Right forelimb (tissue), 1 donor: ENCODE measurements around the gene CCDC92.
"Not testable (repeated sequence)": the region's sequence is repeated elsewhere in the genome, so short reads cannot be mapped to it uniquely, and the experiment has no call there.

ENCODE experiments used
- DNase-seq: peaks from one replicate; pipeline ENCODE4 v3.0.0-alpha.2; 2018

Gene CCDC92

DNA sequence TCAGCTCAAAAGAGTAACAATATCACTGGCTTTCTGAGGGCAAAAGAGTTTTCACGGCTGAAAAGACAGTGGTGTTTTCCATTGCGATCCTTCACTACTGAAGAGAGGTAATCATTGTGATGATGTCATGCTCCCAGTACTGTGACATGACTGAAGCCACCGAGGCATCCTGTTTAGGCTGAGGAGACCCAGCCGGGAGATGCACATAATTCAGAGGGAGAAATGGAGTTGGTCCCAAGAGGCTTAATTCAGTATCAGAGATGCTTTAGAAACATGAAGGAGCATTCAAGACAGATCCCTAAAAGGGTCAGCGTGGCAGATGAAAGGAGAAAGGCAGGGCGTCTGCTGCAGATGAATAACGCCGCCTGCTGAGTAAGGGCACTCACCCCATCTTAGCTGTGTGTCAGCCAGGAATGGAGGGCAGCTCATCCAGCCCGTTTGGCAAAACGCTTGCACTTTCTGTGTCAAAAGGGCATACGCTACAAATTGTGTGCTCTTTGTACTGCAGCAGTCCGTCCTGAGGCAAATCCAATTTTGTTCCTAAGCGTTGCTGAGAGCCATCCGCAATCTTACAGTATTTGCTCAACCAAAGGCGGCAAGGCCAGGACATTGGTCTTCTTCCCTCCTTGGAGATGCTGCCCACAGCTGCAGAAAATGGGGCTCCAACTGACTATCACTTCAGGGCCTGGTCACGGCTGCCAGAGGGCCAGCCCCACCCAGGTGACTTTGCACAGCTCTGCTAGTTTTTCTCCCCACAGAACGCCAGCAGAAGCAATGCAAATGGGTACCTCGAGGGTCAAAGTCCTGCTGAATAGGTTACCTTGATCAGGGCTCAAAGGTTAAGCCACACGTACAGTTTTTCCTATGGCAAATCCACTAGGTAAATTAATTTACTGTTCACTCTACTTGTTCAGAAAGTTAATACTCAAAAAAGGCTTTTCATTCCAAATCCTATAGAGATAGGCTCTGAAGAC is 23.5 kb downstream of the CCDC92 start:
- DNase-seq: no peak

DNA sequence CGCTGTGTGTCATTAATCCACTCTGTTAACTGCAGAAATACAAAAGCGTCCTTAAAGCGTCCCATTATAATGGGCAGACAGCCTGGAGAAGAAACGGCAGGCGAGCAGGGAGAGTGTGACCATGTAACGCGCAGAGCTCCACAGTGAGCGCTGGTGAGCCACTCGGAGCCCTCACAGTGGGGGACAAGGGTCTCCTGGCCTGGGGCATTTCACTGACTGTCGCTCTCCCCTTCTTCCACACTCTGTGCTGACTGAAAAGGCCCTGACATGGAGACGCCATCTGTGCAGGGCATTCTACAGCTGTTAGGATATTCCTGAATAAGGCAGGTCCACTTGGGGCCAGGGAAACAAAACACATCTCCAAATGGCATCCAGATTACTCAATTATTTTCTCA is 24.2 kb downstream of the CCDC92 start:
- DNase-seq: no peak

DNA sequence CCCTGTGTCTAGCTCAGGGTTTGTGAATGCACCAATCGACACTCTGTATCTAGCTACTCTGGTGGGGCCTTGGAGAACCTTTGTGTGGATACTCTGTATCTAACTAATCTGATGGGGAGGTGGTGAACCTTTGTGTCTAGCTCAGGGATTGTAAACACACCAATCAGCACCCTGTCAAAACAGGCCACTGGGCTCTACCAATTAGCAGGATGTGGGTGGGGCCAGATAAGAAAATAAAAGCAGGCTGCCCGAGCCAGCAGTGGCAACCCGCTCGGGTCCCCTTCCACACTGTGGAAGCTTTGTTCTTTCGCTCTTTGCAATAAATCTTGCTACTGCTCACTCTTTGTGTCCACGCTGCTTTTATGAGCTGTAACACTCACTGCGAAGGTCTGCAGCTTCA is 25.1 kb downstream of the CCDC92 start:
- DNase-seq: not testable (repeated sequence)

DNA sequence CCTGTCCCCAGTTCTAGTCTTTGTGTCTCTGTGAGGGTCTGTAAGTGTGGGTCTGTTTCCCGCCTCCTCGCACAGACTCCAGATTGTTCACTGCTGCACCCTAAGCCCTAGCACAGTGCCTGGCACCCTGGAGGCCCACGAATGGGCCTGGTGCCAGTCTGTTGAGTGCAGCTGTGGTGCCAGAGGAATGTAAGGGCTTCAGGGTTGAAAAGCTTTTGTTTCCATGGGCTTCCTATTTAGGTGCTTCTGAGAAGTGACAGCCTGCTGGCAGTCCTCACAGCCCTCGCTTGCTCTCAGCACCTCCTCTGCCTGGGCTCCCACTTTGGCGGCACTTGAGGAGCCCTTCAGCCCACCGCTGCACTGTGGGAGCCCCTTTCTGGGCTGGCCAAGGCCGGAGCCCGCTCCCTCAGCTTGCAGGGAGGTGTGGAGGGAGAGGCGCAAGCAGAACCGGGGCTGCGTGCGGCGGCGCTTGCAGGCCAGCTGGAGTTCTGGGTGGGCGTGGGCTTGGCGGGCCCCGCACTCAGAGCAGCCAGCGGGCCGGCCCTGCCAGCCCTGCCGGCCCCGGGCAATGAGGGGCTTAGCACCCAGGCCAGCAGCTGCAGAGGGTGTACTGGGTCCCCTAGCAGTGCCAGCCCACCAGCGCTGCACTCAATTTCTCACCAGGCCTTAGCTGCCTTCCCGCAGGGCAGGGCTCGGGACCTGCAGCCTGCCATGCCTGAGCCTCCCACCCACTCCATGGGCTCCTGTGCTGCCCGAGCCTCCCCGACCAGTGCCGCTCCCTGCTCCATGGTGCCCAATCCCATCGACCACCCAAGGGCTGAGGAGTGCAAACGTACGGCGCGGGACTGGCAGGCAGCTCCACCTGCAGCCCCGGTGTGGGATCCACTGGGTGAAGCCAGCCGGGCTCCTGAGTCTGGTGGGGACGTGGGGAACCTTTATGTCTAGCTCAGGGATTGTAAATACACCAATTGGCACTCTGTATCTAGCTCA is 25.8 kb downstream of the CCDC92 start:
- not testable (repeated sequence) for DNase-seq

DNA sequence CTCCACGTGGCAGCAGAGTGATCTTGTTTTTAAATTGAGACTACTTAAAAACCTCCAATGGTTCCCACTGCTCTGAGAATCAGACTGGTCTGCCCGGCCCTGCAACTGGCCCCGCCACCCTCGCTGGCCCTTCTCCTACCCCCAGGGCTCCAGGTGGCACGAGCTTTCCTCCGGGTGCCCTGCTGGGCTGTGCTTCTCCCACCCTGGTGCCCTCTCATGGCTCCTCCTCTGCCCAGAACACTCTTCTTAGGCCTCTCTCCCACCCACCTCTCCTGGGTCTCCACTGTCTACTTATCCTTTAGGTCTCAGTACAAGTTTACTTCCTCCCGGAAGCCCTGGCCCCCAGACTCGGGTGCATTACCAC is 26.5 kb downstream of the CCDC92 start:
- no peak for DNase-seq

DNA sequence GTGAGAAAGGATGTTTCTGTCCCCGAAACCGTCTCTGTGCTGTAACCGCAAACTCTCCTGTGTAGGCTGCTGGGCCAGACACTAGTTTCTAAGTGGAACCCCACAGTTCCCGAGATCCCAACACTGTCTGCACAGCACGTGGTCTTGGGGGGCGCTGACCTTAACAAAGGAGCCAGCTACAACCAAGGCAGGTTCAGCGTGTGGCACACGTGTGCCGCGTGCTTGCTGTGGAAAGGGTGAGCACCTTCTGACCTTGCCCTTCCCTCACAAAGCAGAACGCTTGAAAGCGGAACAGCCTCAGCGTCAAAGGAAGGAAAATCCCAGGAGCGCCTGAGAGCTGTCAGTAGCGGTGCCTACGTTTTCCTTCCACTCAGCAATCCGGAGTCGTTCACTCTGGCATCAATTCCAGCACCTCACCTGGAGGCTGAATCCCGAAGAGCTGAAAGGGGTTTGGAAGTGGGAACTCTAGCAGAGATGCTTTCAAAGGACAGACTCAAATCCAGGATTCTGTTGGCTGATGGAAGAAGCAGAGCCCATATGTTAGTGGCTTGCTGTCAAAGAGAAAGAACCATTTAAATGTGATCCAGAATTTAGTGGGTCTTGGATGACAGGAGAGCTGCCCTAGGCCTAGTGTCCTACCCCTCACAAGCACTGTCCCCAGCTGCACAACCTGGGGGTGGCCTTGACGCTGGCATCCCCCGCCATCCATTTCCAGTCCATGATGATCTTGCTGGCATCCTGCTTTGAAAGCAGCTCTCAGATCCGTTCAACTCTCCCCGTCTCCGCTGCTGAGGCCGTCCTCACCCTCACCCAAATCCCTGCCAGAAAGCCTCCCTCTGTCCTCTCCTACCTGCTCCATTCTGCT is 27.1 kb downstream of the CCDC92 start:
- no peak for DNase-seq

DNA sequence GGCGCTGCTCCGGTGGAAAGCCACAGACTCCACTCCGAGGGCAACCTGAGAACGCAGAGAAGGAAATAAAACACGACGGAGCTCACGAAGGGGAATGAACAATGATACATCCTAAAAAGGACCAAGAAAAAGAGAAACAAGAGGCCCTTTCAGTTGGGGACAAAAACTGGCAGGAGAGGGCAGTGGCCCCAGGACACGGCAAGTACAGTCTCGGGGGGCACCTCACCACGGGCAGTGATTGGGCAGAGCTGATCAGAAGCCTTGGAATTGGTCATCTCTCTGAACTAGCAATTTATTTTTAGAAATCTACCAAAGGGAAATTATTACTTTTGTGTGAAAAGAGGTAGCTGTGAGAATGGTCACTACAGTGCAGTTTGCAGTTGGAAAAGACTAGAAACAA is 27.9 kb downstream of the CCDC92 start:
- no peak for DNase-seq

DNA sequence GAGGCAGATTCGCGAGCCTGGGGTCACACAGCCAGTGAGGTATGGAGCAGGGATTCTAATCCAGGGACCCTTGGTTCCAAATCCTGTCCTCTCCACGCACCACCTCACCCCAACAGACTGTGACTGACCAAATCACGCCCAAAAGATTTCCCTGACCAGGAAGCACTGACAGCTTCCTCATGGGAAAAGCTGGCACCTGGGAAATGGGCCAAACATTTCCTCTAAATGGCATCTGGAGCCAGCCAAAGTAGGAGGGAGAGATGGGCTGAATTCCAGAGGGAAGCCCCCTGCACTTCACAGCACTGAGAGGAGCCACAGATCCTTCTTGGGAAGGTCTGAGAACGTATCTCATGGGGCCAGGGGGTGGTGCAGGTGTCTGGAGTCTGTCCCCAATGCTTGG is 28.8 kb downstream of the CCDC92 start:
- DNase-seq: no peak

DNA sequence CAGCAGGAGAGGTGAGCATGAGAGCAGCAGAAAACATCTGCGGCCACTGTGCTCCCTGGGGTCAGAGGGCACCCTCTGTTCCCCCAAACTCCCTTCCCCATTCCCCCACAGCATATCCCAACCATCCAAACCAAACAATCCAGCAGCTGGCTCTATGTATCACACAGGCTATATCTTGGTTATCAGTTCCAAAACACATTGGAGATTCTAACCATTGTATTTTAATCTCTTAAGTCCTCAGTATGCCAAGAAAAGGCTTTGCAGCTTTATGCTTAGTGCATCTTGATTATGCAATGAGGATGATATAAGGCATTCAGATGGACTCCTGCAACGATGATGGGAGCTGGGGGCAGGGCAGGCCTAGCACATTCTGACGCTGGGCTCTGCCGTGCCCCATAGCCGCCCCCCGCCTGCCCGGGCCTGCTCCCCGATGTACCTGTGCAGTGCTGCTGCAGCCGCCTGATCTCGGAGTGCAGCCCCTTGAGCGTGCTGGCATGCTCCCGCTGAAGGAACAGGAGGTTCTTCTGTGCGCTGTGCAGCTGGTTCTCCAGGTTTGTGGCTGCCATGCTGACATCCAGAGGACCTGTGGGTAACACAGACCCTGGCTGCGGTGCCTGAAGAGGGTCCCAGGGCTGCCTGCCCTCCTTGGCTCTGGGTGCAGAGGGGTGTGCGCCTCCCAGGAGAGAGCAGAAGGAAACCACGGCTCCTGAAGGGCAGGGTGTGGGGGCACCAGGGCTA is 29.6 kb downstream of the CCDC92 start:
- DNase-seq: no peak

DNA sequence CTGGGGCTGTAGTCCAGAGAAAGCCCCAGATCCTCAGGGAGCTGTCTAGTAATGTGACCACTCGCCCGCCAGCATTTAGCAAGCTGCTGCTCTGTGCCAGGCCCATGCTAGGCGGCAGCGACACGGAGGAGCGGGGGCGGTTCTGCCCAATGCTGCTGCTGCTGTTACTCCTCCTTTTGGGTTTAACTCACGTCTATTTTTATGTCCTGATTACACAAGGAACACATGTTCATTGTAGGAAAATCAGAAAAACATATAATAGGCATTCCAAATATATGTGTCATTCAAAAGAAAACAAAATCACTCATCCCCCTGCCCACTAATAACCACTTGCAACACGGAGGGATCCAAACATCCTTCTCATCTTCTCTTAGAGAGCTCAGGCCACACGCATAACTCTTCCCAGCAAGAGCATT is 30.4 kb downstream of the CCDC92 start:
- DNase-seq: no peak

DNA sequence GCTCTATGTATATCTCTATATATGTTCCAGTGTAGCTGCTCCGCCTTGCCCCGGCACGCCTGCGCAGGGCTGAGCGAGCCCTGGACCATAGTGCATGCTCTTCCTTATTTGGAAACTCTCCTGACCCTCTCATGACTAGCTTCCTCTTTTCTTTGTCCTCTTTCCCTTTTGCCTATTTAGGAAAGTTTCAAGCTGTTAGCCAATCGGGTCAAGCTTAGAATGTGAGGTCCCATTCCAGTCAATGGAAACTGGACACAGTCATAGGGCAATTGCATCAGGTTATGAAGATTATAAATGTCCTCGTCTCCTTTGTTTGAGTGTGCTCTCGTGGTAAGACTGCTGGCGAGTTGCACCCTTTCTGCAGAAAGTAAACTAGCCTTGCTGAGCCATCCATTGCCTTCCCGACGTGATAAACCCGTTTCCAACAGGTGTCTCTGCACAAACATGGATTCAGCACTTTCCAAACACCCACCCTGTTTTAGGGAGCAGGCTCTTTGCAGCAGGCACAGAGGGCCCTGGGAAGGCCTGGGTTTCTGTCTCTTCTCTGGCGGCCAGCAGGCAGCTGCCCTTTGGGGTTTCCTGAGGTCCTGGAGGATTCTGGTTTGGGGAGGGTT is 30.9 kb downstream of the CCDC92 start:
- no peak for DNase-seq

DNA sequence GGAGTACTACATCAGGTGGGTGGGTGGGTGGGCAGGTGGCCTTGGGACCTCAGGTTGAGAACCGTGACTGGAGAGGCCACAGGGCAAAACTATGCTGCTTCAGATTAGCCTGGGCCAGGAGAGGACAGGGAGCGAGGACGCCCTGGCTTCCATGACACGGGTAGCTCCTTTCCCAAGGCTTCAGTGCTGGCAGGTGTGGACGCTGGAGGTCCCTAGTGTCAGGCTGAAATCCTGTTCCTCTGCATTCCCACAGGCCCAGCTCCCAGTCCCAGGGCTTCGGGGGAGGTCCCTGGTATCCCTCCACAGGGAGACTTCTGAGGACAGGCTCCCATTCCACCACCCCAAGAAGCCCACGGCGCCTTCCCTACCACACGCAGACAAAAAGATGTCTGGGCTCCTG is 31.6 kb downstream of the CCDC92 start:
- no peak for DNase-seq

DNA sequence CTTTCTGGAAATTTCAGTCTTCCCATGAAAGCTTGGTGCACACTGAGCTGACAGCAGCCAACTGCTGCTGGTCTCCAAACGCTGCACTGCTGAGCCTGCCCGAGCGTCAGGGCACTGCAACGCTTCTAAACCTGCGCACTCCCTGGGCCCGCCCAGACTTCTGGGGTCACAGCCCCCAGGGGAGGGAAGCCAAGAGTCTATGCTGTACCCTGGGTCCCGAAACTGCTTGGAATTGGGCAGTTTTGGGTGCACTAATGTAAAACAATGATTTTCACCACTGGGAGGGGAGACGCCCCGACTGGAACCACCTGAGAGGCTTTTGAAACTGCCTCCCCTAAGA is 32.0 kb downstream of the CCDC92 start:
- no peak for DNase-seq

DNA sequence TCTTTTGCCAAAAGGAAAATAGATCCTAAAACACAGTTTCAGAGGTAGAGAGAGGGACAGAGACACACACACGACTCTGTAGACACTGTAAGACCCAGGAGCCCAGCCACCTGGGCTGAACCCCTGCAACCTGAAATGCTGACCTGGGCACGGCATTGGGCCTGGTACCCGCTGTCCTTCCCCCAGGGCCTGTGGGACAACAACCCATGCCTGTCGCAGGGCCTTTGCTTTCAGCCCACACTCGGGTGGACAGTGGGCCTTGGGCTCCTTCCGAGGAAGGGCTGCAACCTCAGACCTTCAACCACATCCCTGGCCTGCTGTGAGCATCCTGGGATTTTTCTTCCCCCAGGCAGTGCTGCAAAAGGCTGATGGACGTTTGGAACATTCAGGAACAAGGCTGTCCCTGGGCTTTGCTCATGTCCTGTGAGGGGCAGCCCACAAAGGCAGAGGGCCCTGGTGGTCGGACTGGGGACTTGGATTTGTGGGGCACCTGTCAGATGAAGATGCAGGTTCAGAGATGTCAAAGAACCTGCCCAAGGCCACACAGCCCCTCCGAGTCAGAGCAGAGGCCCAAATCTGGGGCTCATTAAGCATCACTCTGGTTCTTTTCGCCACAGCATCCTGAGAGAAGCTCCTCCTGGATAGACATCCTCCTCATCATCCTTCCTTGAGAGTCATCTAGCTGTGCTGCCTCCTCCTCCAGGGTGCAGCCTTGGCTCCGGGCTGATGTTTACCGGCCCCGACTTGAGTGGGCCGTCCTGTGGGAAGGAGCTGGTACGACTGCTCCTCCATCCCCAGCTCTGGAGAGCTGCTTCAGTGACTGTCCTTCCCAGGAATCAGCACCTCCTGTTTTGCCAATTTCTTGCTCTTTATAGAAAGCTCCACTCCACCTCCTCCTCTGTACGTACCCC is 32.7 kb downstream of the CCDC92 start:
- no peak for DNase-seq

DNA sequence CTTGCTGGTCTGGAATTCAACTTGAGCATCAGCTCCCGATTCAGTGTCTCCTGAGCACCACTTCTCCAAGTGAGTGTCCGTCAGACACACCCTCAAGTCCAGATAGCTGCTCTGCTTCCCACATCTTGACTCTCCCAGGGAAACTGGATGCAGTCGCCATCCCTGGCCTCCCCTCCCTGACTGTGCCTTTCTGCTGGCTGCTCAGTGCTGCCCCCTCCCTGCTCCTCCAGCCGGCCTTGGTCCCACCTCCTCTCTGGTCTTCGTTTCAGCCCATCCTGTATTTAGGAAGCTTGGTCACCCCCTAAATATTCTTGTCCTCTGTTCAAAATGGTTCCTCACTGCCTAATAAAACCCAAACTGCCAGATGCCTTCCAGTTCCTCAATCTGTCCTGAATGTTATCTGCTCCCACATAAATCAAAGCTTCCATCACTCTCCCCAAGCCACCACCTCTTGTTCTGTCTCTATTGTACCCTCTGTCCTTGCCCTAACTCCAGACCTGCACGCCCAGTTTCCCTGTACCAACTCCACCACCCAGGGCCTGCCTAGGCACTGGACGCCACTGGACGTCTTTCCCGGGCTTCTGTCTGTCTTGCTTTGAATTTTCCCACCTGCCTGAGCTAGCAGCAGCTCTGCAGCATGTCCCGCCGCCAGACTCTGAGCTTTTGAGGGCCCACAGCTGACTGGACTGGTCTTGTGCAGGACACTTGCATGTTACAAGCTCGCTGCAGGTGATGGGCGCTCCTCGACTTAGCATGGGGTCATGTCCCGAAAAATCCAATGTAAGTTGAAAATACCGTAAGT is 33.8 kb downstream of the CCDC92 start:
- DNase-seq: no peak

DNA sequence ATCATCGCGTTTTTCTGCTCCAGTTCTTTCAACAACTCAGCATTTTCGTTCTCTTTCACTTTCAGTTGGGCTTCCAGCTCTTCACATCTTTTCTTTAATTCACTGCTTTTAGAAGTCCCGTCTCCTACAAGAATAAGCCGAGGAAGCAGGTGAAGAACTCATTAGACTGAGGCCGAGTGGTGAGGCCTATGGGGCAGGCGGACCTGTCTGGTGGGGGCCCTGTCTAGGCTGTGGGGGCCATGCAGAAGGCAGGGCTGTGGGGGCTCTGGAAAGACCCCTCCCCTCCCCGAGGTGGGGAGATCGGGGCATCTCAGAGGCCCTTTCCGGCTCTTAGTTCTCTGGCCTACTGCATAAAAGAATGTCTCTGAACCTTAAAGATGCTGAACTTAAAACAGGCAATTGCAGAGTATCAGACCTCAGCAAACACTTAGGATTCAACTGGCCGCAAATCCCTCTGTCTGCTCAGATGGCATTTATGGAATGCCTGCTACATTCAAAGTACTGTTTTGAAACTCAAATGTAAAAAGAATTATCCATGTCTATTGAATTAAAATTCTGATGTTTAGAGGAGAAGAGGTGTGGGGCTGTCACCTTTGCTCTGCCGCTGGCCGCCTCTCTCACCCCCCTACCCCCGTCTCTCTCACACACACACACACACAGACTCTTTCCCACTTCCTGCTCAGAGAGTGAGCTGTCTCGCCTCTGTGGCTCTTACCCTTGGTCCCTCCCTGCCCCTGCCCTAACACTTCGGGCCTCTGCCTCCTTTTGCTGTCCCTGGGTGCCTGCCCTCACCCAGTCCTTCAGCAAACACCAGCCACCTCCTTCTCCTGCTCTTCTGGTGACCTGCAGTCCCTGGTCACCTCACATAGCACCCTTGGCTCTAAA is 34.7 kb downstream of the CCDC92 start:
- no peak for DNase-seq

DNA sequence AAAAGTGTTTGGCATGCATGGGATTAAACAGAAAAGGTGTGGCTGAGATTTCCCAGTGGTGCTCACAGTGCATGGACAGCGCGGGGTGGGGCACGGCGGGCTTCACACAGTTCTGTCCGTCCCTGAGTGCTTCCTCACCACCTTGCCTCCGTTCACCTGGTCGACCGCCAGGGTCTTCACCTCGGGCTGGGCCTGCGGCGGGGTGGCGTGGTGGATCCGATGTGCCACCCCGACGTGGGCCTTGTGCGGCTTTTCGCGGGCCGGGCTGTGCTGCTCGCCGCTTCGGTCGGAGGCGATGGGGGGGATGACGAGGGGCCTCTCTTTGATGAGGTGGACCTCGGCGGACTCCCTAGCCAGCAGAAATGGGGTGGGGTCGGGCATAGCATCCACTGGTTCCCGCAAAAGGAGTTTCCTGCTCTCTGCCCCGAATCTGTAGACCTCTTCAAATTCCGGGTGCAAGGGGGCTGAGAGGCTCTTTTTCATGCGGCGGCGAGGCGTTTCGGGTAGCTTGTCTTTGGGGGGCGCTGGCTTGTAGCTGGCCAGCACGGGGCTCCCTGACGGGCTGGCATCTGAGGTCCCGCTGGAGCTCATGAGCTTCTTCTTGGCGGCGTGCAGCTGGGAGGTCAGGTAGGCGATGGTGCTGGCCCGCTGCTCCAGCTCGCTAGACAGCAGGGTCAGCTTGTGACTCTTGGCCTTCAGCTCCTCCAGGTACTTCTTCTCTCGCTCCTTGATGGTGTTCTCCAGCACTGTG is 35.5 kb downstream of the CCDC92 start:
- no peak for DNase-seq

DNA sequence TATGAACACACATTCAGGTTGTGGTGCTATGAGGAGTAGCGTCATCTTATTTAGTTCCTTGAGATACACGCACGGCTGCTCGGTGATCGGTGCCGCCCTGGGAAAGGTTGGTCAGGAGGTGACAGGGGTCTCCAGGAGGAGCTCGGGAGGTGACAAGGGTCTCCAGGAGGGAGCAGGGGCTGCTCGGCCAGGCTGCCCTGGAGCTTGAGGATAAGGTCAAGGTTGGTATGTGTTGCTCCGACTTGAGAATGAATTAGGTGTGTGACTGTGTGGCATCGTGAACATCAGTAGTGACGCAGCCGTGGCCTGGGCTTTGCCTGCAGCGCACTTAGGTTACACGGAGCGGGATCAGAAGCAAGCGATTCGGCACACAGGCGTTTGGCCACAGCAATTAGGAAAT is 36.2 kb downstream of the CCDC92 start:
- no peak for DNase-seq
